ENCODE data around the gene SIM2.
"Not testable (repeated sequence)": the region's sequence is repeated elsewhere in the genome, so short reads cannot be mapped to it uniquely, and the experiment has no call there.

Gene SIM2, protein sequence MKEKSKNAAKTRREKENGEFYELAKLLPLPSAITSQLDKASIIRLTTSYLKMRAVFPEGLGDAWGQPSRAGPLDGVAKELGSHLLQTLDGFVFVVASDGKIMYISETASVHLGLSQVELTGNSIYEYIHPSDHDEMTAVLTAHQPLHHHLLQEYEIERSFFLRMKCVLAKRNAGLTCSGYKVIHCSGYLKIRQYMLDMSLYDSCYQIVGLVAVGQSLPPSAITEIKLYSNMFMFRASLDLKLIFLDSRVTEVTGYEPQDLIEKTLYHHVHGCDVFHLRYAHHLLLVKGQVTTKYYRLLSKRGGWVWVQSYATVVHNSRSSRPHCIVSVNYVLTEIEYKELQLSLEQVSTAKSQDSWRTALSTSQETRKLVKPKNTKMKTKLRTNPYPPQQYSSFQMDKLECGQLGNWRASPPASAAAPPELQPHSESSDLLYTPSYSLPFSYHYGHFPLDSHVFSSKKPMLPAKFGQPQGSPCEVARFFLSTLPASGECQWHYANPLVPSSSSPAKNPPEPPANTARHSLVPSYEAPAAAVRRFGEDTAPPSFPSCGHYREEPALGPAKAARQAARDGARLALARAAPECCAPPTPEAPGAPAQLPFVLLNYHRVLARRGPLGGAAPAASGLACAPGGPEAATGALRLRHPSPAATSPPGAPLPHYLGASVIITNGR

DNA sequence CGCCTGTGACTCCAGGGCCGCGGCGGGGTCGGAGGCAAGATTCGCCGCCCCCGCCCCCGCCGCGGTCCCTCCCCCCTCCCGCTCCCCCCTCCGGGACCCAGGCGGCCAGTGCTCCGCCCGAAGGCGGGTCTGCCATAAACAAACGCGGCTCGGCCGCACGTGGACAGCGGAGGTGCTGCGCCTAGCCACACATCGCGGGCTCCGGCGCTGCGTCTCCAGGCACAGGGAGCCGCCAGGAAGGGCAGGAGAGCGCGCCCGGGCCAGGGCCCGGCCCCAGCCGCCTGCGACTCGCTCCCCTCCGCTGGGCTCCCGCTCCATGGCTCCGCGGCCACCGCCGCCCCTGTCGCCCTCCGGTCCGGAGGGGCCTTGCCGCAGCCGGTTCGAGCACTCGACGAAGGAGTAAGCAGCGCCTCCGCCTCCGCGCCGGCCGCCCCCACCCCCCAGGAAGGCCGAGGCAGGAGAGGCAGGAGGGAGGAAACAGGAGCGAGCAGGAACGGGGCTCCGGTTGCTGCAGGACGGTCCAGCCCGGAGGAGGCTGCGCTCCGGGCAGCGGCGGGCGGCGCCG, at the start of gene SIM2:
Gene SIM2 (plus strand): TSS at position 135 of the 565 bp plus-strand sequence. CDS start 632 bp downstream, outside the sequence.
- peak; percentile 33 for DNase-seq

DNA sequence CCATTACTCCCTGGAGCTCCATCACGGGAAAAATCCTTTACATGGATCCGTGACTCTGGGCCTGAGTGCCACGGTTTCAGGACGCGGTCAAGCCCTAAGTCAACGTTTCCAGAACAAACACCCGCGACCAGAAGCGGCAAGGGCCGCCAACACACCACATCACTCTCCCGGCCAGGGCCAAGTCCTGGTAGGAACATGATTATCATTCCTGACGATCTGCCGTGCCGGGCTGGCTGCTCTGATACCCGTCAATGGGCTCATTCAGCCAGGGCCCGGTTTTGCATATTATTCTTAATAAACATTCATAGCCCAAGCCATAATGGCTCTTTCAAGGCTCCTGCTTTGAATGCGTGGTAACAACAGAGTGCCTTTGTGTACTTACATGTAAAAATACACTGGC, 44.6 kb upstream of the SIM2 start:
- DNase-seq = peak; percentile 88

DNA sequence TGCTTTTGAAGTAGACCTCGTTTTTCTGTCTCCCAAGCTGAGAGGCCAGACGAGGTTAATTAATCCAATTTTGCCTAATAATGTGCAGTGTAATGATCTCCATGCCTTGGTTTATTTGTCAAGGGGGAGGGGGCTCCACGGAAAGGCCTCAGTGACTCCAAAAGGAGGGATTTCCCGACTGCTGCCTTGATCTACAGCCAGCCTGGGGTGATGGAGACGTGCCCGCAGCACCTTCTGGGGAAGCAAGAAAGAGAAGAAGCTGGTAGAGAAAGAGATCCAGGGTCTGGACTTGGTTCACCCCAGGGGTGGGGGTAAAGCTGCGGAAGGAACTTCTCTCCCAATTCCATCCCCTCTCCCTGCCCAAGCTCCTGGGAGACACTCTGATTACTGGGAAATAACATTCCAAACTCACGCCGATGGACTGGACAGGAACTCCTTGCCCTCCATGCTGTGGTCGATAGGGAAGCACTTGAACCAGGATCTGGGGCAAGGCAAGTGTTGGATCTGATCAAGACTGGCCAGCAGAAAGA, 44.1 kb upstream of the SIM2 start:
- no peak for DNase-seq

DNA sequence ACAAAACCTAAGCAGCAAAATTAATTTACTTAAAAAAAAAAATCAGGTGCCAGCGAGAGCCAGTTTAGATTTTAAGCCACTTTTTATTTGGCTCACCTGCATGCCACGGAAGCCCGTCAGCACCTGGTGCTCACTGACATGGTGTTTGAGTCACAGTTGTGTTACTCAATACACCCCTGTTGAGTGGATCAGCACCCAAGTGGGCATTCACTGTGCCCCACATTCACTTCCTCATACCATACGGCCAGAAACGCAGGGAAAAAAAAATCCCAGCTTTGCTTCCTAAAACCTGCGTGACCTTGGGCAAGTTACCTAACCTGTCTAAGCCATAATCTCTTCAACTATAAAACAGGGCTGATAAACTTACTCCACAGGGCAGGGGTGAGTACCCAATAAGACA, 42.8 kb upstream of the SIM2 start:
- DNase-seq = no peak

DNA sequence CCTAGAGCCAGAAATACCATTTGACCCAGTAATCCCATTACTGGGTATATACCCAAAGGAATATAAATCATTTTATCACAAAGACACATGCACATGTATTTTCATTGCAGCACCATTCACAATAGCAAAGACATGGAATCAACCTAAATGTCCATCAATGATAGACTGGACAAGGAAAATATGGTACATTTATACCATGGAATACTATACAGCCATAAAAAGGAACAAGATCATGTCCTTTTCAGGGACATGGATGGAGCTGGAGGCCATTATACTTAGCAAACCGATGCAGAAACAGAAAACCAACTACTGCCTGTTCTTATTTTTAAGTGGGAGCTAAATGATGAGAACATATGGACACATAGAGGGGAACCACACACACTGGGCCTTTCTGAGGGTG, 41.6 kb upstream of the SIM2 start:
- DNase-seq = not testable (repeated sequence)

DNA sequence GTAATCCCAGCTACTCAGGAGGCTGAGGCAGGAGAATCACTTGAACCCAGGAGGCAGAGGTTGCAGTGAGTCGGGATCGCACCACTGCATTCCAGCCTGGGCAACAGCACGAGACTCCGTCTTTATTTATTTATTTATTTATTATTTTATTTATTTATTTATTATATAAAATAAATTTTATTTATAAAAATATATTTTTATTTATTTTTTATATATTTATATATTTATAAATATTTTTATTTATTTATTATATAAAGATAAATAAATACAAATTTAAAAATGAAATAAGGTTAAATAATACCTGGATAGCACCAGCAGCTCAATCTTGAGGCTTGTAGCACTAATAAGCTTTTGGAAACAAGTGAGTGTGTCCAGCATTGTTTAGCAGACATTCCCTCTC, 40.9 kb upstream of the SIM2 start:
- DNase-seq = no peak

DNA sequence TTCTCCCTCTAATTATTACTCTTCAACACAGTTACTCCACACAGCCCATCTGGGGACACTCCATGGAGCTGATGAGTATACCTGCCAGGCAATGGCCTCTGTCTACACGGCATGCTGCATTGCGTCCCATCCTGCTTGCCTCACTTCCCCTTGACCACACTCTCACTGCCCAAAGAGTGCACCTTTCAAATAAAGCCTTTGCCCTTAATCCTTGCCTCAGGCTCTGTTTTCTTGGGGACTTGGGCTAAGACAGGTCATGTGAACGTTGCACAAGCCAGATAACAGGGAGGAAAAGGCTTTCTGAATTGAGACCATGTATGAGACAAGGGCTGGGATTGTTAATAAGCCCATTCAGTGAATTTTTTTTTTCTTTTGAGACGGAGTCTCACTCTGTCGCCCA, 40.0 kb upstream of the SIM2 start:
- DNase-seq = no peak

DNA sequence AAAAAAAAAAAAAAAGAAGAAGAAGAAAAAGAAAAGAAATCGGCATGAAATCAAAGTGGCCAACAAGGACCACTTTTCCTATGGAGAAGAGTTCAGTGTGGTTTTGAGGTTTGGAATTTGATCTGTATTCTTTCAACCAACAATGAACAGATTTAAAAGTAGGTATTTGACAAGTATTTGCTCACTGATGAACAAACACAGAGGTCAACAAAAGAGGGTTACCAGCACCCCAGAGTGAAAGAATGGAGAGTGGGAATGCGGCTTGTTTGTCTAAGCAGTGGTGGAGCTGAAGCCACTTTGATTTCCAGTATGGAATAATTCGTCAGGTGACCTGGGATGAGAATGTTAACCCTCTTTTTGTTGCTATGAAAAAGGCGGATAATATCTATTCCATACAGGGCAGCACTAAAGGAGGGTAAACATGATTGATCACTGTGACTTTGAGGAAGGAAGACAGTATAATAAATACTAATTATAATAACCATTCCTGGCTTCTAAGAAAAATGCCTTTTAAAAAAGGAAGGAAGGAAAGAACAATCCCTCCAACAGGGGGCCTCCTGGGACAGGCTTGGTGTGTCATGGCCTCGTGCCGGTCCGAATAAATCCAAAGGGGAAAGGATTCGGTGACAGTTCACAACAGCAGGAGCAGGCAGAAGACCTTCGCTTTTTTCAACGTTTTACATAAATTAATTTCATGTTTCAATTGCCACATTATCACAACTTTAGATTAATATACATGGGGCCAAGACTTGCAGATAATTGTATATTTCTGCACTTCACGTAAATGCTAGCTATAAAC, 37.2 kb upstream of the SIM2 start:
- DNase-seq = no peak

DNA sequence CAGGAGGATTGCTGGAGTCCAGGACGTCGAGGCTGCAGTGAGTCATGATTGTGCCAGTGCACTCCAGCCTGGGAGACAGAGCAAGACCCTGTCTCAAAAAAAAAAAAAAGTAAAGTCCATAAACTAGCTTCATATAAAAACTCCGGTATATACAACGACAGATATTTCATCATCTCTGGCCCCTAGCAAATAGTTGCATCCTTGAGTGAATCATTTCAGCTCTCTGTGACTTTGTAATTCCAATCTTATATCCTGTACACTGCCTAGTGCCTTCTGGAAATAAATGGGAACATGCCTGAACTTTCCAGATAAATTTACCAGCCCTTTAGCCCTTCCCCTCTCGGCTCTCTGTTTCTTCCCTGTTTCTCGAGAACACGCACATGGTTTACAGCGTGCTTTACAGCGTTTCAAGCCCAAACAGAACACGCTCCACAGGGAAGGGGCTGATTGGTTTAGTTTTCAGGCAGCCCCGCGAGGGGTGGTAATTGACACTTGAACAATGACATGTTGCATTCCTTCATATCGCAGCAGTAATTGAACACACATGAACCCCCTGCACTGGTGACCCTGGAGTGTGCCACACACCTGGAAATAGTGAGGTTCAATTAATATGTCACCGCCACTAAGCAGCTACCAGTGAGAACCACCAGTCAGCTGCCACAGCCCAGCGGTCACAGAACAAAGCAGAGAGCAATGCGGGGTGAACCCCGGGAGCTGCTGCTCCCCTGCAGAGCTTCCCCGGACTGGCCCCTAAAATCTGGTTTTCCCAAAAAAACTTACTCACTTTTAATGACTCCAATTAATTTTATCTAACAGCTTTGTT, 35.7 kb upstream of the SIM2 start:
- no peak for DNase-seq

DNA sequence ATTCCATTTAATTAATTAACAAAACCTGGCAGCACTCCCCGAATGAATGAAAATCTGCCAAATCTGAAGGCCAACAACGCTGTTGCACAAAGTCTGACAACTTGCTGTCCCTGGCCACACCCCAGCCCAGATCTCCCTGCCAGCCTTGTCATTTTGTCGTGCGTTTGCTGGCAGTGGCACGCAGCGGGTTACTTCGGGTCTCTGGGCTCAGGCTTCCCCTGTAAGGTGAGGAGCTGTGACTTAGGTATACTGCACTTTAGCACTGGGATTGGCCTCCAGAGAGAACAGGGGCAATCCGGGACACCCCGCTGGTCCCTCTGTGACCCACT, 34.3 kb upstream of the SIM2 start:
- no peak for DNase-seq

DNA sequence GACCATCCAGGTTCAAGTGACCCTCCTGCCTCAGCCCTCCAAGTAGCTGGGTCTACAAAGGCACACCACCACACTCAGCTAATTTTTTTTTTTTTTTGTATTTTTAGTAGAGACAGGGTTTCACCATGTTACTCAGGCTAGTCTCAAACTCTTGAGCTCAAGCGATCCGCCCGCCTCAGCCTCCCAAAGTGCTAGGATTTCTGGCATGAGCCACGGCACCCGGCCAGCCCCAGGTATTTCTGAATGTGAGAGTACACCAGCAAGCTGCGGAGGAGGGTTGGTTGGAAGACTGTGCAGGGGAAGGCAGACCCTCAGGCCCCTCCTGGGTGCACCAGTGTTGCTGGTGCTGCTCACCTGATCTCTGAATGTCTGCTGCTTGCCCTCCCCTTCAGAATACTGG, 33.1 kb upstream of the SIM2 start:
- no peak for DNase-seq

DNA sequence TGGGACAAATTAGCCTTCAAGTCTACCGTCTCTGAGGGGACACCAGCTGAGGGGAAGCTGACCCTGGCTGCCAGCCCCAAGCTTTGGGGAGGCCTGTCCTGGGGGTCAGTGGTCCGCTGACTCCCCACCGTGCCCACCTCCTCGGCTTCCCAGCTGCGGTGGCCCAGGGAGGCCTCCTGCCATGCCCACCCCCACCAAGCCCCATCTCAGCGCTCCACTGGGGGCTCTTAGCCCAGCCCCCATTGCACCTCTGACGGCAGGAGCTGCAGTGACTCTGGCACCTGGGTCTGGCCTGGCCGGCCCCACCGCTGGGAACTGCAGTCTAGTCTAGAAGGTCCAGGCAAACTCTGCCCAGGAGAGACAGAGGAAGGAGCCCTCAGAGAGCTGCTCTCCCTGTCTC, 30.2 kb upstream of the SIM2 start:
- no peak for DNase-seq

DNA sequence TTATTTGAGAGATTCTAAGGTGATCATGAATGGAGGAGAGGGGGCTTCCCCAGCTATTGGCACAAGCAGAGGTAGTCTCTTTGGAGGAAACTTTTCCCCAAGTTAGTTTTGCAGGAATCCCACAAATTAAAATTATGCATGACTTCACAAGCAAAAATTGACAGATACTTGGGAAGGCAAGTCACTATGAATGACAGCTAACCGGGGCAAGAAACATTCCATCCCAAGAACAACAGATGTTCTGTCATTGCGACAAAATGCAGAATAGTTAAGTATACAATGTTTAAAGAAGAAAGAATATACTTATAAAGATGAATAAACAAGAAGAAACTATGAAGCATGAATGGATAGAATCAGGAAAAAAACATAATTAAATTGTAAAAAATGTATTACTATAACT, 27.1 kb upstream of the SIM2 start:
- DNase-seq = no peak

DNA sequence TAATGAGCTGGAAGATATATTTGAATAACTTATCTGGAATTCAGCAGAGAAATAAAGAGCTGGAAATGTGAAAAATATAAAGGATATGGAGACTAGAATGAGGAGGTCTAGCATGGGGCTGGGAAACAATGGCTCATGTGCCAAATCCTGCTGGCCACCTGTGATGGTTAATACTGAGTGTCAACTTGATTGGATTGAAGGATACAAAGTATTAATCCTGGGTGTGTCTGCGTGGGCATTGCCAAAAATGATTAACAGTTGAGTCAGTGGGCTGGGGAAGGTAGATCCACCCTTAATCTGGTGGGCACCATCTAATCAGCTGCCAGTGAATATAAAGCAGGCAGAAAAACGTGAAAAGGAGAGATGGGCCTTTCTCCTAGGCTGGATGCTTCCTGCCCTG, 26.6 kb upstream of the SIM2 start:
- DNase-seq = not testable (repeated sequence)

DNA sequence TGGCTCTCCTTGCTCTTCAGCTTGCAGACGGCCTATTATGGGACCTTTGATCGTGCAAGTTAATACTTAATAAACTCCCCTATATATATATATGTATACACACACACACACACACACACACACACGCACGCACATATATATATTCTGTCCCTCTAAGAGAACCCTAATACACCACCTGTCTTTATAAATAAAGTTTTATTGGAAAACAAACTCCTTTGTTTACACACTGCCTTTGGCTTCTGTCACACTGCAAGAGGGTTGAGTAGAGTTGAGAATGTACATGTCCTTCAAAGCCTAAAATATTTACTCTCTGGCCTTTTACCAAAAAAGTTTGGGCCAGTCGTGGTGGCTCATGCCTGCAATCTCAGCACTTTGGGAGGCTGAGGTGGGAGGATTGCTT, 26.2 kb upstream of the SIM2 start:
- DNase-seq = no peak

DNA sequence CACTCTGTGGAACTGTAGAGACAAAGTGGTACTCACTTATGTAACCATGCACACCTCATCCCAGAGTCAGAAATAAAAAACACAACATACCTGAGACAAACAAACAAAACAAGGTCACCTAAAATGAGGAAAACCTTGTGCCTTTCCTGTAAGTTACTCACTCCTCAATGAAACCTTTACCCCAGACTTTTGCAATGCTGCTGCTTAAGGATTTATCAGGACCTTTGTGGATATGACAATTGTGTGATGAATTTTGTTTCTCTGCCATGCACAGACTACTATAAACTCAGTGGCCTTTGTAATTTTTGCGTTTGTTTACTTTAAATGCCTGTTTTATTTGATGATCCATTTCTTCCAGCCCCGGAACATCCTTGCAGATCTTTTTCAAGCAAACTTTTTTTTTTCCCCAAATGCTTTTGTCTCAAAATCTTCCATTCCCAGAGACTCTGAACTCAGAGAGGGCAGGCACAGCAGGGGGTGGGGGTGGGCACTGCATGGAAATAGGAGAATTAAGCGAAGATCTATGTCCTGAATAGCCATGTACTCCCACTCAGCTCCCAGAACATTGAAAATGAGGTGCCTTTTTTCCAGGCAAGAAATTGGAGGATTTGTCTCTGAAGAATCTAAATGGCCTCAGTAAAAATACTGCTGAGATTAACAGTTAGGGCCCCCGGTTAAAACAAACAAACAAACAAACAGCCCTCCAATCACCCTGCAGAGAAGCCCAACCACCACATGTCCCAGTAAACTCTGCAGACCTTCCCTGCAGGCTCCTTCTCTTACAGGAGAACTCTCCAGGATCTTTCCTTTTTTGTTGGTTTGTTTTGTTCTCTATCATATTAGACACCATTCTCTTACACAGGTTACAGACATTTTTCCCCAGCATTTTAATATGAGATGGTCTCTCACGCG, 22.6 kb upstream of the SIM2 start:
- no peak for DNase-seq

DNA sequence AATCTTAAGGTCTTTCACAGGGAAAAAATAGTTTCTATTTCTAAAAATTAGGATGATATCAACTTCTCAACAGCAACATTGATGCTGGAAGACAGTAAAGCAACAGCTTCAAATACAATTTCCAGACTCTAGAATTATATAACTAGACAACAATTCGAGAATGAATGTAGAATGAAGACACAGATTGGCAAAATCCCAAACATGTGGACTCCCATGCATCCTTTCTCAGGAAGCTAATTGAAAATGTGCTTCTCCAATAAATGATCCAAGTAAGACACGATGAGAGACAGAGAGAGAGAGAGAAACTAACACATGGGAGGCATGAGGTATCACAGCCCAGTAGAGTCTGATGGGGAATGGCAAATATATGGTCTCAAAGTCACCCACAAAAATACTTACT, 21.5 kb upstream of the SIM2 start:
- DNase-seq = no peak

DNA sequence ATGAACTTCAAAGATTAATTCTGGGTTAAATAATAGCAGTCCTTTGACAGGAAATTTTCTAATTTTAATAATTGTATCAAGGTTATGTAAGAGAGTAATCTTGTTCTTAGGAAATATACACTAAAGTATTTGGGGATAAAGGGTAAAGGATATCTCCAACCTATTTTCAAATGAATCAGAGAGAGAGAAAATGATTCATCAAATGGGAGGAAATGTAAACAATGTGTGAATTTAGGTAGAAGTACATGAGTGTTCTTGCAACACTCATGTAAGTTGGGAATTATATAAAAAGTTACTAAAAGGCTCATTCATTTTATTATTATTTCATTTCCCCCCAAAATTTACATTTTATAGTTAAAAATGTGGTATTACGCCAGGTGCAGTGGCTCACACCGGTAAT, 20.4 kb upstream of the SIM2 start:
- DNase-seq = no peak

DNA sequence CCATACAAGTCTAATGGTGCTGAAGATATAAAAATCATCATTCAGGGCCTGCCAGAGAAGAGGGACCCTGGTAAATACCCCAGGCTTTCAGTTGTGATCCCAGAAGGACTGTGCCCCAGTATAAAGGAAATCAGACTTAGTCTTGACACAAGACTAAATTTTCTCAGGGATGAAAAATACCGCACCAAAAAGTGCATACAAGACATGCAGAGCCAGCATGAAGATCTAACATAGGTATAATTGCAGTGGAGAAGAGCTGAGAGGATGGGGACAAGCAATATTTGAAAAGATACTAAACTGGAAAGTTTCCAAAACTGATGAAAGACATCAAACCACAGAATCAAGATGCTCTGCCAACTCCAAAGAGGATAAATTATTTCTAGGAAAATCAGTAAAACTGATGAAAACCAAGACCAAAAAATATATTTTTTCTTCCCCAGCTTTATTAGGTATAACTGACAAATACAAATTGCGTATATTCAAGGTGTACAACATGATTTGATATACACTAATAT, 17.7 kb upstream of the SIM2 start:
- no peak for DNase-seq

DNA sequence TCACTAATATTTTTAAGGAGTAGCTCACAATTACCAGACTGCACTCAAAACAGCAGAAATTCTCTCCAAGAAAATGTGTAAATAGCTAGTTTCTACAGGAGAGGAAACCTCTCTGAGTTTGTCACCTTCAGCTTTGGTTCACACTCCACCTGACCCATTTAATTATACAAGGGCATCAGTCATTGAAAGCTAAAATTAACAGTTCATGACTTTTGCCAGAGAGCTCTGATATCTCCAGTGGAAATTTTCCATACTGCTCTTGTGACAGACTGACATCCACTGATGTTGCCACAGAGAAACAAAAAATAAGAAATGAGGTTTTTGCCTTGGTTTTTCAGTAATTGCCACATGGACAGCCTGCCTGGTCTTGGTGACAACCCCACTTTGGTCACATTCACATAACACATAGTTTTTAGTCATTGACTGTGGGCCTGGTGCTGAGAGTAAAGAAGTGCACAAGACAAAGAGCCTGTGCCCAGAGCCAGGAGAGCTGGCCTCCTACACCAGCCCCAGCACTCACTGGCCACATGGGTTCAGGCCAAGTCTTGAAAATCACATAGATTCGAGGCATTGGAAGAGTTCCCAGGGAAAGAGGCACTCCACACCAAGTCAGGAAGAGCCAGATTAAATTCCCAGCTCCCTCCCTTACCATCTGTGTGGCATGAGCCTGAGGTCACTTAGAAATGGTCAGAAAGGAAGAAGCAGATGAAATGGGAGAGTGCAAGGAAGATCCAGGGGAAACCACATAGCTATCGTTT, 13.8 kb upstream of the SIM2 start:
- no peak for DNase-seq

All from NCI-H1048 (cell line).